Sciatic nerve (tissue), 2 donors: ENCODE measurements around the gene IGFL1. TPM values are rescaled to one million over a fixed set of nuclear protein-coding genes. Genes with fewer than 3 reads are reported as not detected.
"Not testable (repeated sequence)": the region's sequence is repeated elsewhere in the genome, so short reads cannot be mapped to it uniquely, and the experiment has no call there.

Source experiments
- ATAC-seq: fragments of 200-7000 bp; cut with Tn5 transposase; one replicate; pipeline ENCODE4 v1.9.1; 2020; ENCODE audit warnings: mild to moderate bottlenecking, moderate library complexity
- DNase-seq: peaks from one replicate; pipeline ENCODE4 v3.0.0-alpha.2; 2020; ENCODE audit warnings: low spot score
- intact Hi-C: fragments of 100-400 bp; cut with DNase I; formaldehyde crosslinking; loops from one replicate; pipeline ENCODE4 v1.14.2; 2022
- total RNA-seq: library from RNA; stranded (reverse); fragmentation: NEBNext Ultra II Directional; extraction: Animal tissue kit (Norgen Biotek cat#: 25700); gene quantifications from one replicate; pipeline ENCODE4 v1.2.1, GENCODE V29; 2021
- donor health status: DM: no; HTN: no; CAD: no.
- donor health status: DM: no; HTN: no; CAD: no.

IGFL1 gene
- total RNA-seq, 1 donor from 2014 or later, result not detected

DNA sequence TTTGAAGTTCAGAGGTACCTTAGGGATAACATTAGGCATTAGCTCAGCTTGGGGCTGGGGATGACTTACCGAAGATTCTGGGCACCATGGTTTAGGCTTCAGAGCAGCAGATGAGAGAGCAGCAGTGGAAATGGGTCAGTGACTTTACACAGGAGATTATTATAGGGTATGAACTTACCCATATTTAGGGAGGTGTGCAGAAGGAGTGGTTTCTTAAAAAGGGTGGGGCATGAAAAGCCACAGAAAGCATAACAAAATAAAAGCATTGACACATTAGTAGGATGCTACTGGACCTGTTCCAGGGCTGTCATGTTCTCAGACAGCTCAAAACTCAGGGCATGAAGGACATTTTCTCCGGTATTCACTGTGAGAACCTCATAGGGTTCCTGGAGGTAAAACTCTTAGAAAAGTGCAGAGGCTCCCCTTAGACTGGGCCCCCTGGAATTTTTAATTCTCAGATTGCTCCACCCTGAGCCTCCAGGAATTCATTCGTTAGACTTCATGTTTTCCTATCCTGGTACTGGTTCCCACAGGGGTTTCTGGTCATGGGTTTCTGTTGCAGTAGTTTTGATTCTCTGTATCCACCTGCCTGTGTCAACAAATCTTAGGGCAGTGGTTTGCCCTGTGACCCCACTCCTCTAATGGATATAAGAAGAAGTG lies 20.7 kb downstream of the IGFL1 start:
- DNase-seq (no peak), ATAC-seq (peak; percentile 26)
- intact Hi-C loops, result no loop called here

DNA sequence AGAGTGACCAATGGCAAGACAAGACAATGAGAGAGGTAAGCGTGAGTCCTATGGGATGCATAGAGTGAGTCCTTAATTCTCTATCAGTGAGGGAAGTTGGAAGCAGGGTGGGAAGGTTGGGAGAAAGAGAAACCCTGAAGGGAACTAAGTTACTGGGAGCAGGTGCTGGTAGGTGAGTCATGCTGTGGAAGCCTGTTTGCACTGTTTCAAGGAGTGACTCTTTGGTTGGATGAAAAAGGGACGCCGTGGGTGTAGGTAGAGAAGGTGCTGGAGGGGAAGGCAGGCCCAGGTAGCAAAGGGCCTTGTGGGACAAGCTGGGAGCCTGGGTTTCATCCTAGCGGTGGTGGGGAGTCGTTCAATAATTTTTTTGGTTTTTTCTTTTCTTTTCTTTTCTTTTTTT lies 21.9 kb downstream of the IGFL1 start:
- intact Hi-C loops, result no loop called here
- ATAC-seq (no peak), DNase-seq (no peak)

DNA sequence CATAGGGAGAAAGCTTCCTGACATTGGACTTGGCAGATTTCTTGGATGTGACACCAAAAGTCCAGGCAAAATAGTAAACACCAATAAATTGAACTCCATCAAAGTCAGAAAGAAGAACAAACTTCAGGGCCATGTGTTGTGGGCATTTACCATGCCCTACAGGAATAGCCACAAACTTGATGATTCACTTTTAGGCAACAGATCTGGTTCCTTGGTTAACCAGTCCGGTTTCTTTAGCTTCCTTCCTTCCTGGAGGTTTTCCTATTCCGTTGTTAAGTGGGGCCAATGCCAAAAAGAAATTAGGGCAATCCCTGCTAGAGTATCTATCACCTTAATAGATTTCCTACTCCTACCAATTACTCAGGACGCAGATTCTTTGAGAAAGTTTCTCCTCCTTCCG lies 25.2 kb downstream of the IGFL1 start:
- intact Hi-C loops, result no loop called here
- no peak for DNase-seq
- no peak for ATAC-seq

DNA sequence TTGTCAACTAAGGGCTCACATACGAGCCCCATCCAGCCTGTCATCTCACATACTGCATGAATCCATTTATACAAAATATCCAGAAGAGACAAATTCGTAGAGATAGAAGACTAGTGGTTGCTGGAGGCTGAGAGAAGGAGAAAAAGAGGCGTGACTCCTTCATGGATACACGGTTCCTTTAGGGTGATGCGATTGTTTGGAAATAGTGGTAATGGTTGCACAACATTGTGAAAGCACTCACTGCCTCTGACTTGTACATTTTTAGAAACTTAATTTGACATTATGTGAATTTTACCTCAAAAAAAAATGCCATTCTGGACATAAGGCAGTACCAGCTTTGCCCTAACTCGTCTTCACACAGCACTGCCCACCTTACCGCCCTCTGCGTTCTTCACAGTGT lies 27.3 kb downstream of the IGFL1 start:
- ATAC-seq, result no peak
- no peak for DNase-seq
- intact Hi-C loops, result no loop called here

DNA sequence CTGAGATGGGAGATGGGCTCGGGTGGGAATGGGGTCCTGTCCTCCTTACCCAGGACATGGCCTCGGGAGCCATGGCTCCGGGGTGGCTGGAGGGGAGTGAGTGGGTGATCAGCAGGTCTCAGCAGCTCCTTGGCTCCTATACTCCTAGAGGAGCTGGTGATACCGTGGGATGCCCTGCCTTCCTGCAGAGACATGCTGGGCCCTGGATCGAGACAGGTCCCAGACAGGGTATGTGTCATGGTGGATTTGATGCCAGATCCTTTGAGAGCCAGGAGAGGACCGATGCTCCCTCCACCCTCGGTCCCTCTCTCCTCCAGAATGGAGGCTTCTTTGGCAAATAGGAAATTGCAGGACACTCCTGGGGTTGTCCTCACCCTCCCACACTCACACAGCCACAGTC lies 32.0 kb downstream of the IGFL1 start:
- intact Hi-C loops, result loop anchor here (5.0 kb wide), 1 partner anchor 184 kb away; no protein-coding TSS in a partner anchor
- ATAC-seq, DNase-seq: not testable (repeated sequence)

DNA sequence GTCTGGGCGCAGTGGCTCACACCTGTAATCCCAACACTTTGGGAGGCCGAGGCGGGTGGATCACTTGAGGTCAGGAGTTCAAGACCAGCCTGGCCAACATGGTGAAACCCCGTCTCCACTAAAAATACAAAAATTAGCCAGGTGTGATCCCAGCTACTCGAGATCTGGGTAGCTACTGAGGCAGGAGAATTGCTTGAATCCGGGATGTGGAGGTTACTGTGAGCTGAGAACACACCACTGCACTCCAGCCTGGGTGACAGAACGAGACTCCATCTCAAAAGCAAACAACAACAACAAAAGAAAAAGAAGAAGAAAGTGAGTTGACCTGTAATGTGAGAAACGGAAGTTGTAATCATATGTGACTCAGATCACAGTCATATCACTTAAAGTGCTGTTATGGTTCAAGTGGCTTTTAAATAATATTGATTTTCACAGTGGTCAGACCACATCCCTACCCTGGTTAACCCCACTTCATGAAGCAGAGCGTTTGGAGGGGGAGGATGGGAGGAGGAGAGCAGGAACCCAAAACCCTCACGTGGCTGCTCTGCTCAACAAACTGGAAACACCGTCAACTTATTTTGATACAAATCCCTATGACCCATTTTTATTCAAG lies 33.2 kb downstream of the IGFL1 start:
- intact Hi-C loops, result loop anchor here (5.0 kb wide), 1 partner anchor 185 kb away; no protein-coding TSS in a partner anchor
- ATAC-seq, DNase-seq: not testable (repeated sequence)

DNA sequence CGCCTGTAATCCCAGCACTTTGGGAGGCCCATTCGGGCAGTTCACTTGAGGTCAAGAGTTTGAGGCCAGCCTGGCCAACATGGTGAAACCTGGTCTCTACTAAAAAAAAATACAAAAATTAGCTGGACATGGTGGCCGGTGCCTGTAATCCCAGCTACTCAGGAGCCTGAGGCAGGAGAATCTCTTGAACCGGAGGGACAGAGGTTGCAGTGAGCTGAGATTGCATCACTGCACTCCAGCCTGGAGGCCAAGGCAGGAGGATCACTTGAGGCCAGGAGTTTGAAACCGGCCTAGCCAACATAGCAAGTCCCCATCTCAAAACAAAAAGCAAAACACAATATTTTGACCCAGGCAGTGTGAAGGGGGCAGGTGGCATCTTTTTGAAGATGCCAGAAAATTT lies 35.3 kb downstream of the IGFL1 start:
- not testable (repeated sequence) for DNase-seq, ATAC-seq
- intact Hi-C loops, result loop anchor here (5.0 kb wide), 1 partner anchor 188 kb away; no protein-coding TSS in a partner anchor

DNA sequence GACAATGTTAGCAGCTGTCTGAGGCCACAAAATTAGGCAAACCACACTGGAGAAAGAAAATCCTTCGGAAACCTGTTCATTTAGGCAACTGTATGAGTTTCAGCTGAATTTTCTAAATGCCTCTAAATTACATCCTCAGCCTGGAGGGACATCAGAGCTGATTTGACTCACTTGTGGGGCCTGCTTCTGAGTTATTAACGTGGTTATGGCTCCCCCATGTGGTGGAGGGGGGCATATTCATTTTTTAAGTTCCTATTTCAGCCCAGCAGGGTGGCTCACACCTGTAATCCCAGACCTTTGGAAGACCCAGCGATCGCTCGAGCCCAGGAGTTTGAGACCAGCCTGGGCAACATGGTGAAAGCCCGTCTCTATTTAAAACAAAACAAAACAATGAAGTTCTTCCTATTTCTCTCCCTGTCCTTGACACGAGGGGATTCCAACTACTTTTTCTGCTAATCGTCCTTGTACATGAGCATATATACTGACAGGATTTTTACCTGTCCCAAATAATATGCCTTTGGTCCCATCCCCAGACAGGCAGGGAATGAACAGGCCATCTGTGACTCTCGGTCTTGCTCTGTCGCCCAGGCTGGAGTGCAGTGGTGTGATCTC lies 35.8 kb downstream of the IGFL1 start:
- intact Hi-C loops, result no loop called here
- peak; percentile 78 for ATAC-seq
- peak; percentile 75 for DNase-seq

DNA sequence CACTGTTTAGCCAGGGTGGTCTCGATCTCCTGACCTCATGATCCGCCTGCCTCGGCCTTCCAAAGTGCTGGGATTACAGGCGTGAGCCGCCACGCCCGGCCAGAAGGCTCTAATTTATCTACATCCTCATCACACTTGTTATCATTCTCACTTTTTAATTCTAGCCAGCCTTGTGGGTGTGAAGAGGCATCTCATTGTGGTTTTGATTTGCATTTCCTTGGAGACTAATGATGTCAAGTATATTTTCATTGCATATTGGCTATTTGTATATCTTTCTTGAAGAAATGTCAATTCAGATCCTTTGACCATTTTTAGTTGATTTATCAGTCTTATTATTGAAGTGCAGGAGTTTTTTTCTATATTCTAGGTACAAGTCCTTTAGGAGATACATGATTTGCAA lies 39.6 kb downstream of the IGFL1 start:
- intact Hi-C loops, result no loop called here
- ATAC-seq, result no peak
- DNase-seq, result no peak

DNA sequence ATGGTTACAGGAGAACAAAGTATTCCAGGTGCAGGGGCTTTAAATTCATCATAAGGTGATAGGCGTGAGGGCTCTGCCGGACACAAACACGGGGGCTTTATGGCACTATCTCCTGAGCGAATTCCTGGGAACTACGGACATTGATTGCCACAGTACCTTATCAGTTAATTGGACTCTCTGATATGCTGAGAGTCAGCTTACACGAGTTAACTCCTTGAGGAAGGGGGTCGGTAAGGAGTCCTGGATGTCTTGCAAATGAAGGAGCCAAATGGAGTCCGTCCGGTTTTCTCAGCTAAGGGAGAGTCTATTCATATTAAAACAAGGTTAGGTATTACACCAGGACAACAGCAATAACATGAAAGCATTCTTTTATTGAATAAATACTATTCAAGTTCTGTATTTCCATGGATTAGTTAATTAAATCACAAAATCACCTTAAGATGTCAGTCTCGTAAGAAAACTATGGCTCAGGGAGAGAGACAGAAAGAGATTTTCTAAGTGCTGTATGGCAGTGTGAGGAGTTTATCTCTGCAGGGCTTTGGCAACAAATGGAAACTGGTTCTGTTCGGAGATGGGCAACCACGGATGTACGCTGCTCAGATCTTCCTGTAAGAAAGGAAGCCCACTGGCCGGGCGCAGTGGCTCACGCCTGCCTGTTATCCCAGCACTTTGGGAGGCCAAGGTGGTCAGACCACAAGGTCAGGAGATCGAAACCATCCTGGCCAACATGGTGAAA lies 41.1 kb downstream of the IGFL1 start:
- DNase-seq (no peak), ATAC-seq (no peak)
- intact Hi-C loops, result no loop called here

DNA sequence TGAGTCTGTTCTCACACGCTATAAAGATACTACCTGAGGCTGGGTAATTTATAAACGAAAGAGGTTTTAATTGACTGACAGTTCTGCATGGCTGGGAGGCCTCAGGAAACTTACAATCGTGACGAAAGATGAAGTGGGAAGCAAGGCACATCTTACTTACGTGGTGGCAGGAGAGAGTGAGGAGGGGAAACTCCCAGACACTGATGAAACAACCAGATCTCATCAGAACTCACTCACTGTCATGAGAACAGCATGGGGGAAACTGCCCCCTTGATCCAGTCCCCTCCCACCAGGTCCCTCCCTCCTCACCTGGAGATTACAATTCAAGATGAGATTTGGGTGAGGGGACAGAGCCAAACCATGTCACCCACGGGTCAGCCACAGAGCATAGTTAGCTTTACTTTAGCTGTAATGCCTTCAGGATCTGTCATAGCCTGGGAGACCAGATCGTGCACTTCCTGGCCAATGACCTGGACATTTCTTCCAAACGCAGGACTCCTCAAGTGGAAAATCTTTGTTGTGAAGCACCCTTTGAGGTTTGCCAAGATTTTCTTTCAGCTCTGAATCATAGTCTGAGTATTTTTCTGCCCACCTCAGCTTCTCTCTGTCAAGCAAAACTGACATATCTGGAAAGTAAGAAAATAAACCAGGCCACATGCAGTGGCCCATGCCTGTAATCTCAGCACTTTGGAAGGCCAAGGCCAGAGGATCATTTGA lies 42.1 kb downstream of the IGFL1 start:
- intact Hi-C loops, result no loop called here
- ATAC-seq (no peak), DNase-seq (no peak)

DNA sequence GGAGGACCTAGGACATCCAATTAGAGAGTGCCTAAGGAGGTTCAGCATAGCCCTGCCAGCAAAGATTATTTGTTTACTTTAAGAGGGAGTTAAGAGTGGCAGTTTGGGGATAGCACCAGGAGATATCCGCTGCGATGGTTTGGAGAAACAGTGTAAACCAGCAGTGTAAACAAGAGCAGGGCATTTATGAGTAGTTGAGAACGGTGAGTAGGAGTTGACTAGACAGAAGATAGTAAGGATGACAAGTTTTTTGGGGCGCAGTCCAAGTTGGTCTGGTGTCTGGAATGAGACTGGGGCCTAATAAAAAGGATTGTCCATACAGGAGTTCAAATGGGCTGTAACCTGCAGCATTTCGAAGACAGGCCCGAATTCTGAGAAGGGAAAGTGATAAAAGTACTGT lies 44.4 kb downstream of the IGFL1 start:
- ATAC-seq, DNase-seq, intact Hi-C loops: not testable (repeated sequence)

DNA sequence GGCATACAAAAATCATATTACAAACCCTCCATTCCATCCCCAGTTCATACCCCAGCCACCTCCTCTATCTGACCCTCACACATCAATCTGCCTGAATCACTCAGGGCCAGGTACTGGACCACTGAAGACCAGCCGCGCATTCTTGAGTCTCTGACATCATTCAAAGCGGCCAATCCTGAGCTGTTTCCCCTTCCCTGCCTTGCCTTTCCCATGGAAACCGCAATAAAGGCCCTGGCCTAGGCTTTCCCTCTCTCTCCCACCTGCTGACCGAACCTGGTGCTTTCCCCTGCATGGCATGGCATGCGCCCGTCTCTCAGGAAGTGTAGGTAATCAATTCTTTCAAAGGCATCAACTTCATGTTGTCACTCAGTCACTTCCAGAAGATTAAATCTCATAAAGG lies 49.6 kb downstream of the IGFL1 start:
- DNase-seq, result no peak
- no peak for ATAC-seq
- intact Hi-C loops, result no loop called here

Other genes with a start within 250 kb of the IGFL1 start
- 17.8 TPM for gene CCDC61, start 234.3 kb upstream of the IGFL1 start, total RNA-seq
- gene PGLYRP1, start 206.7 kb upstream of the IGFL1 start, total RNA-seq, result 3.2 TPM
- gene IGFL4, start 188.7 kb upstream of the IGFL1 start, total RNA-seq, result 0.94 TPM
- not detected for gene IGFL3, start 105.1 kb upstream of the IGFL1 start, total RNA-seq
- gene IGFL2, start 81.5 kb upstream of the IGFL1 start, total RNA-seq, result 0.85 TPM
- 55.0 TPM for gene HIF3A, start 67.3 kb downstream of the IGFL1 start, total RNA-seq
- 46.9 TPM for gene PPP5C, start 117.3 kb downstream of the IGFL1 start, total RNA-seq
- gene CCDC8, start 183.8 kb downstream of the IGFL1 start, total RNA-seq, result 9.0 TPM
- not detected for gene PNMA8C, start 199.2 kb downstream of the IGFL1 start, total RNA-seq
- gene PNMA8A, start 241.8 kb downstream of the IGFL1 start, total RNA-seq, result 9.3 TPM